Keratinocyte (primary cell): ENCODE measurements around the gene BPGM.

Experiments used
- CTCF ChIP-seq, 3 experiments: IDR thresholded peaks in 1 of 3; conservative IDR thresholded peaks in 1 of 3; optimal IDR thresholded peaks in 1 of 3; 2 replicates in 2 of 3; 3 replicates in 1 of 3; pipeline versions ENCODE3 to v1.5.1; 2011; ENCODE audit warnings: low read length in 3 of 3, mild to moderate bottlenecking in 3 of 3, moderate library complexity in 2 of 3, control low read depth in 1 of 3, inconsistent platforms in 1 of 3; ENCODE audit not compliant: insufficient read depth in 2 of 3; ENCODE audit errors: extremely low read depth in 1 of 3
- EZH2 ChIP-seq: IDR thresholded peaks from one replicate; pipeline ENCODE4 v1.6.1; 2012; ENCODE audit warnings: inconsistent platforms, mild to moderate bottlenecking, low read length, moderate library complexity

GRCh38 chr7:134691546-134692343 is 45.1 kb downstream of the BPGM start:
- no peak for TF ChIP-seq EZH2
- no peak for TF ChIP-seq CTCF (optimal IDR thresholded peaks at IDR 0.05 in 1 of 3, IDR thresholded peaks at IDR 0.05 in 1 of 3, conservative IDR thresholded peaks at IDR 0.05 in 1 of 3; ENCODE audit: extremely low read depth in 1 of 3, insufficient read depth in 2 of 3, low read length in 3 of 3)
